IPS-NIHi11 (cell line): ENCODE measurements around the gene SMIM24.
"Not testable (repeated sequence)": the region's sequence is repeated elsewhere in the genome, so short reads cannot be mapped to it uniquely, and the experiment has no call there.

Source experiments
- DNase-seq: peaks from one replicate; pipeline ENCODE4 v3.0.0; 2012; ENCODE audit warnings: mixed read lengths, low spot score

Gene SMIM24

GRCh38 chr19:3433805-3434540, 46.4 kb downstream of the SMIM24 start:
- no peak for DNase-seq

- DNase-seq = no peak
Measured at GRCh38 chr19:3433313-3433712, 47.0 kb downstream of the SMIM24 start.

GRCh38 chr19:3431760-3432397, 48.4 kb downstream of the SMIM24 start:
- no peak for DNase-seq

GRCh38 chr19:3430366-3430680, 50.0 kb downstream of the SMIM24 start:
- DNase-seq = not testable (repeated sequence)

GRCh38 chr19:3426433-3426832, 53.9 kb downstream of the SMIM24 start:
- DNase-seq = no peak
